Ascending aorta (tissue), 2 donors: ENCODE data around the gene PCMTD2. TPM values are rescaled to one million over a fixed set of nuclear protein-coding genes. Genes with fewer than 3 reads are reported as not detected.
A peak's percentile ranks its signal among the peaks of the same experiment; 100 is the strongest.
"Not testable (repeated sequence)": the region's sequence is repeated elsewhere in the genome, so short reads cannot be mapped to it uniquely, and the experiment has no call there.

Experiments used
- DNase-seq, 2 donors: peaks; one replicate each; pipeline ENCODE4 v3.0.0-alpha.2; 2019; ENCODE audit warnings: low spot score in 2 of 2
- H3K27ac ChIP-seq, 2 donors: fragments of 200-600 bp; sonication (generic); one replicate each; pipeline ENCODE4 v1.5.1; 2016 to 2017; ENCODE audit warnings: mild to moderate bottlenecking in 1 of 2
- H3K27me3 ChIP-seq: fragments of 200-600 bp; sonication (generic); one replicate; pipeline ENCODE4 v1.5.1; 2017
- H3K36me3 ChIP-seq, 2 donors: fragments of 200-600 bp; sonication (generic); one replicate each; pipeline ENCODE4 v1.5.1; 2016
- H3K4me1 ChIP-seq, 2 donors: fragments of 200-600 bp; sonication (generic); one replicate each; pipeline ENCODE4 v1.5.1; 2016 to 2017; ENCODE audit warnings: mild to moderate bottlenecking in 1 of 2
- H3K4me3 ChIP-seq, 2 donors: fragments of 200-600 bp; sonication (generic); one replicate each; pipeline ENCODE4 v1.5.1; 2016 to 2017; ENCODE audit warnings: mild to moderate bottlenecking in 1 of 2
- H3K9me3 ChIP-seq, 2 donors: fragments of 200-600 bp; sonication (generic); one replicate each; pipeline ENCODE4 v1.5.1; 2016
- intact Hi-C: fragments of 100-400 bp; cut with DNase I; formaldehyde crosslinking; loops from one replicate; pipeline ENCODE4 v1.15.1; 2023
- total RNA-seq: library from RNA; depleted of rRNA; stranded (reverse); fragments of >200 nt; gene quantifications from one replicate; pipeline ENCODE4 v1.1.0, GENCODE V29; 2016

Gene PCMTD2
- total RNA-seq, 1 donor from 2014 or later = 30.3 TPM

DNA sequence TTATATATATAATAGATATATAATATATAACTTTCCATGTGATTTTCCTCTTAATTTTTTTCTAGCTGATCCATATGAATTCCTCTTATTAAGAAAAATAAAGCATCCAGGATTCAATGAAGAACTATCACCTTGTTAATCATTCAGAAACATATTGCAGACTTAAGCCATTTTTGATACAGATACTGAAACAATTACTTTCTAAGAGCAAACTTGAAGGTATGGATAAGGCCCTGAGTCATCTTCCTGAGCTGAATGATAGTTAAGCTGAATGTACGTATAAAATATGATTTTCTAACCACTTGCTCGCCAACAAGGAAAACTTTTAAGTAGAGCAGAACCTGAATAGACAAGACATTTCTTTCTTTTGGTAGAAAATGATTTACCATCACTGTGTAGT is 47.5 kb downstream of the PCMTD2 start:
- H3K27ac ChIP-seq, H3K36me3 ChIP-seq, intact Hi-C loops, DNase-seq, H3K27me3 ChIP-seq, H3K4me3 ChIP-seq, H3K4me1 ChIP-seq, H3K9me3 ChIP-seq: not testable (repeated sequence)

DNA sequence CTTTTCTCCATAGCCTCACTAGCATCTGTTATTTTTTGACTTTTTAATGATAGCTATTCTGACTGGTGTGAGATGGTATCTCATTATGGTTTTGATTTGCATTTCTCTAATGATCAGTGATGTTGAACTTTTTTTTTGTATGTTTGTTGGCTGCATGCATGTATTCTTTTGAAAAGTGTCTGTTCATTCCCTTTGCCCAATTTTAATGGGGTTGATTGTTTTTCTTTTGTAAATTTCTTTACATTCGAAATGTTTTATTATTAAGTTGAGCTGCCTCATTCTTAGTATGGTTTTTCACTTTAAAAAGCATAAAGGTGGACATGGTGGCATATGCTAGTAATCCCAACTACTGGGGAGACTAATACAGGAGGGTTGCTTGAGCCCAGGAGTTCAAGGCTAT is 58.2 kb downstream of the PCMTD2 start:
- H3K27me3 ChIP-seq, H3K27ac ChIP-seq, DNase-seq, H3K9me3 ChIP-seq, H3K4me1 ChIP-seq, intact Hi-C loops, H3K4me3 ChIP-seq, H3K36me3 ChIP-seq: not testable (repeated sequence)

DNA sequence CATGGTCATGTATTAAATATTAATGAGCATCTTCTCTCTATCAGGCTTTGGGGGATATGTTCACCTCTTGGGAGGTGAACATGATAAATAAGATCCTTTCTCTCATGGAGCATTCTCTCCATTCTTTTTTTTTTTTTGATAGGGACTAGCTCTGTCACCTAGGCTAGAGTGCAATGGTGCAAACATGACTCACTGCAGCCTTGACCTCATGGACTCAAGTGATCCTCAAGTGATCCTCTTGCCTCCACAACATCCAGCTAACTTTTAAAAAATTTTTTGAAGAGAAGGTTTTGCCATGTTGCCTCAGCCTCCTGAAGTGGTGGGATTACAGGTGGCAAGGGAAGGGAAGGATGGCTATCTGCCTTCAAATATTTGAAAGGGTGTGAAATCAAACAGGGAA is 59.8 kb downstream of the PCMTD2 start:
- H3K4me3 ChIP-seq, H3K9me3 ChIP-seq, DNase-seq, H3K27ac ChIP-seq, H3K36me3 ChIP-seq, H3K4me1 ChIP-seq, intact Hi-C loops, H3K27me3 ChIP-seq: not testable (repeated sequence)

DNA sequence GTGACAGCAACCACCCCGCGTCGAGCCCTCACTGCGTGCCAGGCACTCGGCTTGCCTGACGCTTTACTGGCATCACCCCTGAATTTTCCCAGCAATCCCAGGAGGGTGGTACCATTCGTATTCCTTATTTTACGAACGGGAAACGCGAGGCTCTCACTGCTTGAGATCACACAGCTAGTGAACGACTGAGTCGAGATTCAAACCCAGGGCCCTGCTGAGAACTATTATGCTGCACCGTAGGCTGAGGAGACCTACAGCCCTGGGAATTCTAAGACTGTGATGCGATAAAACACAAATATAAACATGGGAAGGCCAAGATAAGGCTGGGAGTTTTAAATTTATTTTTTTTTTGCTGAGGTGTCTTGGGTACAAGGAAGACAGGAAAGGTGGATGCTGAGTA is 60.3 kb downstream of the PCMTD2 start:
- H3K9me3 ChIP-seq, H3K4me3 ChIP-seq, intact Hi-C loops, H3K27me3 ChIP-seq, H3K27ac ChIP-seq, H3K4me1 ChIP-seq, H3K36me3 ChIP-seq, DNase-seq: not testable (repeated sequence)

DNA sequence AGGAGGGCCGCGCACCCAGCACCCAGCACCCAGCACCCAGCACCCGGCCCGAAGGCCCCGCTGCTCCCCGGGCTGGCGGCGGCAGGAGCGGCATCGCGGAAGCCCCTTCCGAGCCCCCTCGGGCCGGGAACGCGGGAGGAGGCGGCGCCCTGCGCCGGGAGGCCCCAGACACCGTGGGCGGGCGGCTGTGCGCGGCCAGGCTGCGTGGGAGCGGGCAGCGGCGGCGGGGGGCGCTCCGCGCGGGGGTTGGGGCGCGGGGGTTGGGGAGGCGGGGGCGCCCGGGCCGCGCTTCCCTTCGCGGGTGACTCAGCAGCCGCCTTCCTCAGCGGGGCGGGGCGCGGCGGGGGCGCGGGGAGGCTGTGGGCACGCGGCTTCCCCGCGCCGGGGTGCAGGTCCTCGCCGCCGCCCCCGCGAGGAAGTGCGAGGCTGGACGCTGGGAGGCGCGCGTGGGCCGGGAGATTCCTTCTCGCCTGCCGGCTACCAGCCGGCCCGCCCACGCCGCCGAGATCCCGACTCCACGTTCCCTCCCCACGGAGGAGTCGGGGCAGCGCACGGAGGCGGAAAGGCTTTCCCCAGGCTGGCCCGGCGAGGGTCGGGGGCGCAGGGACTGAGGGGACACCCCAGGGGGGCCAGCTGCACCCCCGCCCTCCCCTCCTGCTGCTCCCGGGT is 61.0 kb downstream of the PCMTD2 start:
- H3K4me1 ChIP-seq, intact Hi-C loops, H3K27me3 ChIP-seq, H3K9me3 ChIP-seq, DNase-seq, H3K36me3 ChIP-seq, H3K27ac ChIP-seq: not testable (repeated sequence)
- H3K4me3 ChIP-seq = peak overlapping the region in 1 of 2 donors; percentile 44

DNA sequence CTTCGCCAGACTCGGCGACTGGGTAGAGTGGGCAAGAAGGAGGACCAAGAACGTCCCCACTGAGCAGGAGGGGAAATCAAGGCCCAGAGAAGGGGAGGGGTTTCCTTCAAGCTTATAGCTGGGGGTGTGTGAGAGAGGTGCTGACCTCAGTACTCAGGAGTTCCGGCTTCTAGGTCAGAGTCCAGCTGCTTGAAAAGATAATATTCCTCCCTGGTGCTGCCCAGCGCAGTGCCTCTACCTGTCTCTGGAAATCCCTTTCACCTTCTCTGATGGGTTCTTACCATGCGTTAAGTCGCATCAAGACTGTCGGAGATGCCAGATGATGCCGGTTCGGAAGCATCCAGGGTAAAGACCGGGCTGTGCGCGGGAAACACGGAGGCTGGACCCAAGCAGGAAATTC is 61.8 kb downstream of the PCMTD2 start:
- DNase-seq, intact Hi-C loops, H3K27me3 ChIP-seq, H3K36me3 ChIP-seq, H3K27ac ChIP-seq, H3K9me3 ChIP-seq, H3K4me1 ChIP-seq, H3K4me3 ChIP-seq: not testable (repeated sequence)

DNA sequence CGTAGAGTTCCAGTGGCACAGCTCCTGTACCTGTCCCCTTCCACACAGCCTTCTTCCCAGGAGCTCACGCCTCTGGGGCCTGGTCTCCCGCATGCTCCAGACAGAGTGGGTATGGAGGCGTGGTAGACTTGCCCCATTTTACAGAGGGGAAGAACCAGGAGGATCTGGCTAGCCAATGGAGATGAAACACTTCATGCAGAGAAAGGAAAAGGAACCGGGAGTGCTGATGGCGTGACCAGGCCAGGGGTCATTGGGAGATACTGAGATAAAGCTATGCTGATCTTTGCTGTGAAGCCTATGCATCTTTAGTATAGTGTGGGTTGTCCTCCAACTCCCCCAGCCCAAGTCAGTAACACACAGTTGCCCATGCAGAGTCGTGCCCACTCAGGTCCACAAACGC is 62.5 kb downstream of the PCMTD2 start:
- DNase-seq, H3K9me3 ChIP-seq, intact Hi-C loops, H3K4me3 ChIP-seq, H3K27me3 ChIP-seq, H3K27ac ChIP-seq, H3K4me1 ChIP-seq, H3K36me3 ChIP-seq: not testable (repeated sequence)

DNA sequence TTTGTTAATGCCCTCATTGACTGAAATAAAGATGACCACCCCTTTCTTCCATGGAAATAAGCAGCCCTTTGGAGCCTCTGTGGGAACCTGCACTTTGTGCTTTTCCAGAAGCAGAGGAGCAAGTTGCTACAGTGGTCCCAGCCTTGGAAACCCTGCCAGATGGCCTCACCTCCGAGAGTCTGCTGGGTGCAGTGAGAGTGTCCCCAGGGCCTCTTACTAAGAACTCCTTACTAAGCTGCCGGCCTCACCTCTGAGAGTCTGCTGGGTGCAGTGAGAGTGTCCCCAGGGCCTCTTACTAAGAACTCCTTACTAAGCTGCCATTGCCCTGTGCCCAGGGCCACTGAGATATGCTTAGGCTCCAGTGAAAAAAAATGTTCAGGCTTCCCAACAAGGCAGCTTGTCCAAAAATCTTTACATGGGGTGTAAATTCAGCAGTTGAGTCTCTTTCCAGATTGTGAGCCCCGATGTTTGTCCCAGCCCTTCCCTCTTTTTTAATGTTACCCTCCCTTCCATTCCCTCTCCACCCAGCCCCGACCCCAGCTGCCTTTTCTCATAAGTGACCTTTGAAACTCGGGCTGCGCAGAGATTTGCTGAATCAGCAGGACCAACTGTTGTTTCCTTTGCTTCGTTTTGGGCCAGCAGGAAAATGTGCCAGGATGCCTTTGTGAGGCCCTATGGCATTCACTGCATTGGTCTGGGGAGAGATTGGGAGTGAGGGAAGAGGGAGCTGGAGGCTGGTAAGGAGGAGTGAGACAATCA is 66.7 kb downstream of the PCMTD2 start:
- H3K27ac ChIP-seq, H3K36me3 ChIP-seq, H3K9me3 ChIP-seq, H3K4me3 ChIP-seq, H3K27me3 ChIP-seq, DNase-seq, H3K4me1 ChIP-seq, intact Hi-C loops: not testable (repeated sequence)

Other genes starting within 250 kb of the PCMTD2 start
- gene C20orf204, start 219.6 kb upstream of the PCMTD2 start, total RNA-seq = not detected
- gene SOX18, start 206.1 kb upstream of the PCMTD2 start, total RNA-seq = 244 TPM
- gene TCEA2, start 192.6 kb upstream of the PCMTD2 start, total RNA-seq = 61.4 TPM
- 109 TPM for gene RGS19, start 176.2 kb upstream of the PCMTD2 start, total RNA-seq
- gene OPRL1, start 175.7 kb upstream of the PCMTD2 start, total RNA-seq = 0.21 TPM
- not detected for gene LKAAEAR1, start 171.3 kb upstream of the PCMTD2 start, total RNA-seq
- gene NPBWR2, start 148.2 kb upstream of the PCMTD2 start, total RNA-seq = not detected
- gene MYT1, start 91.3 kb upstream of the PCMTD2 start, total RNA-seq = not detected